ENCODE data around the gene ZNF619.

The ZNF619 gene

GRCh38 chr3:40490916-40491315, 14.0 kb downstream of the ZNF619 start:
- no peak for DNase-seq (ENCODE audit: low read depth)
- H3K4me3 ChIP-seq (ENCODE audit: low read length) = no peak overlapping the region
- TF ChIP-seq CTCF (IDR thresholded peaks at IDR 0.05; ENCODE audit: insufficient read depth, low read depth, low read length, missing control alignments) = no peak

- no peak for DNase-seq (ENCODE audit: low read depth)
- H3K4me3 ChIP-seq (ENCODE audit: low read length) = no peak overlapping the region
- no peak for TF ChIP-seq CTCF (IDR thresholded peaks at IDR 0.05; ENCODE audit: insufficient read depth, low read depth, low read length, missing control alignments)
Observed at GRCh38 chr3:40494698-40495097, 17.8 kb downstream of the ZNF619 start.

DNA sequence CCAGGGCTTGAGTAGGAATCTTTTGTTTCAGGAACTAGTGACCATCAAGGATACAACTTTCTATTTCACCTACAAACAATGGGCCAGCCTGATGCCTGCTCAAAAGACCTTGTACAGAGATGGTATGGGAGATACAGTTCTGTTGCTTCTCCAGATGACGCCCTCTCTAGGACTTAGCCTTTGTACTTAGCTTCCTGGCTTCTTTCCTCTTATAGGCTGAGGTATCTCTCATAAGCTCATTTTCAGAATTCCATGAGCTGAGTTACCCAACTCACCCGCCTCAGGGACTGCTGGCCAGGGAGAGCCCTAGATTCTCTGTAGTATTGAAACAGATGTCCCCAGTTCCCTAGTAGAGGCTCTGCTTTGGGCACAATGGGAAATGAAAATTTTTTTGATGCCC, 20.4 kb downstream of the ZNF619 start:
- TF ChIP-seq CTCF (IDR thresholded peaks at IDR 0.05; ENCODE audit: insufficient read depth, low read depth, low read length, missing control alignments) = no peak
- no peak overlapping the region for H3K4me3 ChIP-seq (ENCODE audit: low read length)
- DNase-seq (ENCODE audit: low read depth) = no peak

- H3K4me3 ChIP-seq (ENCODE audit: low read length) = no peak overlapping the region
- TF ChIP-seq CTCF (IDR thresholded peaks at IDR 0.05; ENCODE audit: insufficient read depth, low read depth, low read length, missing control alignments) = no peak
- no peak for DNase-seq (ENCODE audit: low read depth)
Observed at GRCh38 chr3:40499952-40500351, 23.0 kb downstream of the ZNF619 start.

DNA sequence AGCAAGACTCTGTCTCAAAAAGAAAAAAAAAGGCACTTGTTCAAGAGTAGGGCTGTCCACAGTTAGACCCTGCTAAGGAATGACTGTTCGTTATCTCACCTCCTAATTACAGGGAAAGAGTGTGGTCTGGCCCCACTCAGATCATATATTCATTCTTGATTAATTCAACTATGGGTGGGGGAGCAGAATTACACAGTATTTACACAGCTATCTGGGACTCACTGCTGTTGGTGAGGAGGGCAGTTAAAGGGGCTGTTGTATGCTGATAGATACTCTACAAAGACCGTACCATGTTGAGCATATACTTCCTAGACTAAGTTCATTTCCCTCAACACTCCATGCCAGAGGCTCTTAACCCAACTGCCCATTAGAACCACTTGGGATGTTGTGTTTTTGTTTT, 25.1 kb downstream of the ZNF619 start:
- TF ChIP-seq CTCF (IDR thresholded peaks at IDR 0.05; ENCODE audit: insufficient read depth, low read depth, low read length, missing control alignments) = no peak
- no peak for DNase-seq (ENCODE audit: low read depth)
- H3K4me3 ChIP-seq (ENCODE audit: low read length) = no peak overlapping the region

- DNase-seq (ENCODE audit: low read depth) = peak; percentile 98
- H3K4me3 ChIP-seq (ENCODE audit: low read length) = no peak overlapping the region
- TF ChIP-seq CTCF (IDR thresholded peaks at IDR 0.05; ENCODE audit: insufficient read depth, low read depth, low read length, missing control alignments) = no peak
Observed at GRCh38 chr3:40504636-40505430, 27.9 kb downstream of the ZNF619 start.

Data from epithelial cell of esophagus (primary cell).